Gastrocnemius medialis (tissue), 4 donors: ENCODE results near the gene NADSYN1. TPM values are rescaled to one million over a fixed set of nuclear protein-coding genes. Genes with fewer than 3 reads are reported as not detected.

Experiments used
- ATAC-seq, 2 donors: fragments of 150-250 bp; one replicate each; pipeline ENCODE4 v1.9.1; 2016
- DNase-seq, 2 donors: peaks; one replicate each; pipeline ENCODE4 v3.0.0-alpha.2; 2019
- H3K27ac ChIP-seq, 4 donors: fragments of 200-600 bp; sonication (generic); 1 replicate in 1 of 4; 2 replicates in 3 of 4; pipeline ENCODE4 v1.5.1; 2016 to 2018; ENCODE audit warnings: mild to moderate bottlenecking in 2 of 4, moderate library complexity in 1 of 4
- H3K27me3 ChIP-seq, 3 donors: fragments of 200-600 bp; sonication (generic) in 2 of 3; 1 replicate in 1 of 3; 2 replicates in 2 of 3; pipeline versions ENCODE4 v1.5.1 to v1.6.0; 2016 to 2019; ENCODE audit warnings: mild to moderate bottlenecking in 1 of 3, moderate library complexity in 1 of 3
- H3K36me3 ChIP-seq, 2 donors: fragments of 200-600 bp; sonication (generic) in 1 of 2; one replicate each; pipeline ENCODE4 v1.5.1; 2017 to 2018
- H3K4me1 ChIP-seq, 2 donors: fragments of 200-600 bp; sonication (generic) in 1 of 2; one replicate each; pipeline ENCODE4 v1.5.1; 2016 to 2017; ENCODE audit warnings: mild to moderate bottlenecking in 2 of 2
- H3K4me3 ChIP-seq, 4 donors: fragments of 200-600 bp; sonication (generic) in 3 of 4; 1 replicate in 1 of 4; 2 replicates in 3 of 4; pipeline ENCODE4 v1.5.1; 2016 to 2019; ENCODE audit warnings: mild to moderate bottlenecking in 2 of 4
- H3K9me3 ChIP-seq, 3 donors: fragments of 200-600 bp; sonication (generic) in 2 of 3; 1 replicate in 1 of 3; 2 replicates in 2 of 3; pipeline ENCODE4 v1.5.1; 2016 to 2019
- POLR2A ChIP-seq, 2 donors: fragments of 450-650 bp; IDR thresholded peaks; one replicate each; pipeline ENCODE4 v1.6.1; 2017; ENCODE audit warnings: antibody characterized with exemption in 2 of 2, mild to moderate bottlenecking in 2 of 2, moderate library complexity in 2 of 2
- in situ Hi-C, 4 donors: fragments of 200-750 bp; cut with MboI; loops; one replicate each; pipeline versions ENCODE4 v1.15.0 to v1.8.0; 2017; ENCODE audit warnings: low sequenced_read_pairs in 4 of 4
- intact Hi-C: fragments of 100-400 bp; cut with DNase I; formaldehyde crosslinking; loops from one replicate; pipeline ENCODE4 v1.15.1; 2023; ENCODE audit warnings: low total_unique reads
- total RNA-seq, 4 donors: library from RNA; depleted of rRNA; stranded (reverse); fragments of >200 nt; gene quantifications; one replicate each; pipeline versions ENCODE4 v1.1.0 to v1.2.3, GENCODE V29; 2016
- TF ChIP-seq, protein P1 (sequence below), 5 experiments: fragments of 450-650 bp in 3 of 5; fragments of 200-600 bp in 2 of 5; sonication (generic) in 2 of 5; IDR thresholded peaks in 4 of 5; conservative IDR thresholded peaks in 1 of 5; 1 replicate in 4 of 5; 2 replicates in 1 of 5; pipeline ENCODE4 v1.5.1; 2016 to 2019; ENCODE audit warnings: antibody characterized with exemption in 5 of 5, mild to moderate bottlenecking in 3 of 5, moderate library complexity in 3 of 5

The NADSYN1 gene
- total RNA-seq, 4 donors from 2014 or later, result 10.5 to 27.1 (median 16.0) TPM

DNA sequence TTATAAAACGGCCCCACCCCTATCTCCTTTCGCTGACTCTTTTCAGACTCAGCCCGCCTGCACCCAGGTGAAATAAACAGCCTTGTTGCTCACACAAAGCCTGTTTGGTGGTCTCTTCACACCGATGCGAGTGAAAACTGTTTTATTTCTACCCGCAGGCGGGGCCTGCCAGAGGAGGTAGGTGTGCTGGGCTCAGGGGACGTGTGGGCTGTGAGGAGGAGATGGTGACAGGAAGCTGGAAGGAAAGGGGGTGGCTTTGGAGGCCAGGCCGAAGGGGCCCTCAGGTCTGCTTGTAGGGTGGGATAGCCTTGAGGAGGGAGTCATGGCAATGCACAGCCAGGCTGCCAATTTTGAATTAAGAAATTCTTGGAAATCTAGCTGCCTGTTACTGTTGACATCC is 52.8 kb downstream of the NADSYN1 start:
- H3K4me1 ChIP-seq, result no peaks in the 10 kb centered on the region
- no peaks in the 10 kb centered on the region for H3K27me3 ChIP-seq
- H3K36me3 ChIP-seq, result peaks cover 0 to 8% of the 10 kb centered on the region in 2 donors
- in situ Hi-C loops (no loop called here), intact Hi-C loops (no loop called here)
- H3K9me3 ChIP-seq, result no peaks in the 10 kb centered on the region
- no peak overlapping the region for H3K4me3 ChIP-seq
- ATAC-seq (no peak), DNase-seq (no peak)
- H3K27ac ChIP-seq, result no peak overlapping the region
- TF ChIP-seq, protein P1, sequence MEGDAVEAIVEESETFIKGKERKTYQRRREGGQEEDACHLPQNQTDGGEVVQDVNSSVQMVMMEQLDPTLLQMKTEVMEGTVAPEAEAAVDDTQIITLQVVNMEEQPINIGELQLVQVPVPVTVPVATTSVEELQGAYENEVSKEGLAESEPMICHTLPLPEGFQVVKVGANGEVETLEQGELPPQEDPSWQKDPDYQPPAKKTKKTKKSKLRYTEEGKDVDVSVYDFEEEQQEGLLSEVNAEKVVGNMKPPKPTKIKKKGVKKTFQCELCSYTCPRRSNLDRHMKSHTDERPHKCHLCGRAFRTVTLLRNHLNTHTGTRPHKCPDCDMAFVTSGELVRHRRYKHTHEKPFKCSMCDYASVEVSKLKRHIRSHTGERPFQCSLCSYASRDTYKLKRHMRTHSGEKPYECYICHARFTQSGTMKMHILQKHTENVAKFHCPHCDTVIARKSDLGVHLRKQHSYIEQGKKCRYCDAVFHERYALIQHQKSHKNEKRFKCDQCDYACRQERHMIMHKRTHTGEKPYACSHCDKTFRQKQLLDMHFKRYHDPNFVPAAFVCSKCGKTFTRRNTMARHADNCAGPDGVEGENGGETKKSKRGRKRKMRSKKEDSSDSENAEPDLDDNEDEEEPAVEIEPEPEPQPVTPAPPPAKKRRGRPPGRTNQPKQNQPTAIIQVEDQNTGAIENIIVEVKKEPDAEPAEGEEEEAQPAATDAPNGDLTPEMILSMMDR (IDR thresholded peaks at IDR 0.05 in 4 of 5, conservative IDR thresholded peaks at IDR 0.05 in 1 of 5), result no peak
- no peak for TF ChIP-seq POLR2A (IDR thresholded peaks at IDR 0.05)

DNA sequence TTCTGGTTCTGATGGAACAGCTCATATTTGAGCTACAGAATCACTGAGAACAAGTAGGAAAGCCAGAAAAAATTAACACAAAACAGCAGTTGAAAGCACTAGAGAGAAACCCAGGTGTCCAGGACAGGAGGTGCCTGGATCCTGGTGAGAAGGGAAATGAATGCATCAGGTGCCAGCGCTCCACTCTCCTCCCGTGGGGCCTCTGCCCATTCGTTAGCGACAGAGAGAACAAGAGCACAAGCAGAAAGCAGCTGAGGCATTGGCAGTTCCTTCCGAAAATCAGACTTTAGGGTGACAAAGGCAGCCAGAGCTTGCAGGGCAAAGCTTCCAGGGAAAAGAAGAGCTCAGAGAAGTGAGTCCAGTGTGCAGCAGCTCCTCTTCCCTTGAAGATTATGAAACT is 54.1 kb downstream of the NADSYN1 start:
- Histone ChIP-seq H3K36me3 (no peaks in the 10 kb centered on the region), H3K9me3 (no peaks in the 10 kb centered on the region)
- ATAC-seq, result no peak

DNA sequence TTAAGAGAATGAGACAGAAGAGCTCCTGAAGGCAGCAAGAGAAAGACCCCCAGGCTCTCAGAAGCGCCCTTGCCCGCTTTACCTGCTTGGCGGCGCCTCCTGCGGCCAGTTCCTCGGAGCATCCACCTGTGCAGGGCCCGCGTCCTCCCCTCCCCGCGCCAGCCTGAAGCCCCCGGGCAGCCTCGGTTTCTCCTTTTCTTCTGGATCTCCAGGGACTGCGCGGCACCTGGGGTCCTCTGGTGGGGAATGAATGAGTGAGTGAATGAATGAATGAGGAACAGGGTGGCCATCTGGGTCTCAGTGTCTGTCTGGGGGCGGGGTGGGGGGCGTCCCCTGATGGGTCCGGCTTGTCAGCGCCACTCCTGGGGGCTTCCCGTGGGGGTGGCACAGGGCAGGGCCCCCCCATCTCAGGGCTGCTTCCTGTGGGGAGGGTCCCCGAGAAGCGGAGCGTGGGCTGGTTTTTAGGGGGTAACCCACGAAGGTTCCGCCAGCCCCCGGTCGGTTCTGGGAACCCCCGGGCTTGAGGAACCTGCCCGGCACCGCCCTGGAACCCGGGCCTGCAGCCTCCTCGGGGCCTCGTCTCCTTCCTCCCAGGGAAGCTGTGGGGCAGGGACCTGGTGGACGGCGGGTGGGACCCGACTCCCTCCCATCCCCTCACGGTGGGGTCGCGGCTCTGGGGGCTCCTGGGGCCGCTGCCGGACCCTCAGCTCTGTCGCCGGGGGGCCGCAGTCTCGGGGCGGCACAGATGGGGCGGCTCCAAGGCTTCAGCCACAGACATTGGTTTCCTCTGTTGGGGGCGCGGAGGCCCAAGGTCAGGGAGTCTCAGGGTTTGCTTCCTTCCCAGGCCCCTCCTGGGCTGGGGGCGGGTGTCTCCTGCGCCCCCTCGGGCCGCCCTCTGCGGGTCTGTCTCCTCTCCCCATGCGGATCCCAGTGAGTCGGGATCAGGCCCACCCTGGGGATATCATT is 65.8 kb downstream of the NADSYN1 start:
- Histone ChIP-seq H3K36me3 (no peaks in the 10 kb centered on the region), H3K9me3 (no peaks in the 10 kb centered on the region), H3K4me3 (no peak overlapping the region), H3K27me3 (no peaks in the 10 kb centered on the region), H3K4me1 (no peaks in the 10 kb centered on the region), H3K27ac (no peak overlapping the region)
- DNase-seq (no peak), ATAC-seq (no peak)
- in situ Hi-C loops, result no loop called here
- intact Hi-C loops, result no loop called here
- TF ChIP-seq, protein P1 (IDR thresholded peaks at IDR 0.05 in 4 of 5, conservative IDR thresholded peaks at IDR 0.05 in 1 of 5), result no peak
- no peak for TF ChIP-seq POLR2A (IDR thresholded peaks at IDR 0.05)

More for the DNA sequence above, 54.1 kb downstream of the NADSYN1 start:
- Histone ChIP-seq H3K27me3 (no peaks in the 10 kb centered on the region), H3K27ac (no peak overlapping the region), H3K4me3 (no peak overlapping the region), H3K4me1 (no peaks in the 10 kb centered on the region)
- intact Hi-C loops (no loop called here), in situ Hi-C loops (no loop called here)
- TF ChIP-seq, protein P1 (IDR thresholded peaks at IDR 0.05 in 4 of 5, conservative IDR thresholded peaks at IDR 0.05 in 1 of 5), result no peak
- TF ChIP-seq POLR2A (IDR thresholded peaks at IDR 0.05), result no peak
- DNase-seq, result no peak

DNA sequence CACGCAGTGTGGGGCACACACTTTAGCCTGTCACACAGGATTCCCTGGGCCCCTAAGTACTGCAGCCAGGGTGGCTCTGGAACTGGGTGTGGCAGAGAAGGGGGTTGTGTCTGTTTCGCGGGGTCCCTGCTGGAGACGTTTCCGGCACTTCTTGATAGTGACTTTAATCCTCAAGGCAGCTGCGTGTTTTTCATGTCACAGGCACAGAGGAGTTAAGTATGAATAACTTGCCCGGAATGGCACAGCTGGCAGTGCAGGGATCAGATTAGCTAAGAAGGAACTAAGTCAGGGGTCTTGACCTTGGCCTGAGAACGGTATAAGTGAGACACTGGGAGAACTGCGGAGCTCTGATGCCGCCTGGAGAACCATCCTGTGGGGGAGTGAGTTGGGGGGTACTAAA is 66.5 kb downstream of the NADSYN1 start:
- TF ChIP-seq, protein P1 (IDR thresholded peaks at IDR 0.05 in 4 of 5, conservative IDR thresholded peaks at IDR 0.05 in 1 of 5), result no peak
- no peak for TF ChIP-seq POLR2A (IDR thresholded peaks at IDR 0.05)
- ATAC-seq (no peak), DNase-seq (no peak)
- no peaks in the 10 kb centered on the region for H3K36me3 ChIP-seq
- H3K4me1 ChIP-seq, result no peaks in the 10 kb centered on the region
- H3K9me3 ChIP-seq, result no peaks in the 10 kb centered on the region
- in situ Hi-C loops, result no loop called here
- H3K27ac ChIP-seq, result no peak overlapping the region
- H3K27me3 ChIP-seq, result no peaks in the 10 kb centered on the region
- no peak overlapping the region for H3K4me3 ChIP-seq
- intact Hi-C loops, result no loop called here
